Activated CD4-positive, alpha-beta T cell treated with anti-CD3 and anti-CD28 coated beads, Interleukin-2, amount 50 U/mL, for 4 hours (primary cell): ENCODE results near the gene ACSS3.

Experiments
- DNase-seq, 2 experiments: peaks; one replicate each; pipeline ENCODE4 v3.0.0-alpha.2; 2020

ACSS3 gene

GRCh38 chr12:81231574-81232368 lies 153.9 kb downstream of the ACSS3 start:
- no peak for DNase-seq

- DNase-seq: no peak
Observed at GRCh38 chr12:81245458-81245857, 167.6 kb downstream of the ACSS3 start.

- no peak for DNase-seq
Observed at GRCh38 chr12:81245907-81246570, 168.2 kb downstream of the ACSS3 start.

GRCh38 chr12:81249976-81250375 lies 172.1 kb downstream of the ACSS3 start:
- DNase-seq: no peak

GRCh38 chr12:81252228-81252627 lies 174.3 kb downstream of the ACSS3 start:
- DNase-seq: no peak

- DNase-seq: no peak
Observed at GRCh38 chr12:81253360-81253759, 175.5 kb downstream of the ACSS3 start.

- DNase-seq: no peak
Observed at GRCh38 chr12:81255456-81255855, 177.6 kb downstream of the ACSS3 start.

- DNase-seq: no peak
Observed at GRCh38 chr12:81255947-81256346, 178.1 kb downstream of the ACSS3 start.

GRCh38 chr12:81257947-81258551 lies 180.2 kb downstream of the ACSS3 start:
- no peak for DNase-seq

GRCh38 chr12:81259360-81259759 lies 181.5 kb downstream of the ACSS3 start:
- no peak for DNase-seq

- DNase-seq: no peak
Observed at GRCh38 chr12:81261508-81262207, 183.8 kb downstream of the ACSS3 start.

GRCh38 chr12:81263072-81263471 lies 185.2 kb downstream of the ACSS3 start:
- no peak for DNase-seq

GRCh38 chr12:81270385-81270784 lies 192.5 kb downstream of the ACSS3 start:
- no peak for DNase-seq

- DNase-seq: no peak
Observed at GRCh38 chr12:81274637-81275529, 197.0 kb downstream of the ACSS3 start.

GRCh38 chr12:81284137-81284536 lies 206.3 kb downstream of the ACSS3 start:
- DNase-seq: no peak

GRCh38 chr12:81288651-81289050 lies 210.8 kb downstream of the ACSS3 start:
- DNase-seq: no peak

- DNase-seq: no peak
Observed at GRCh38 chr12:81294325-81295190, 216.7 kb downstream of the ACSS3 start.

- DNase-seq: no peak
Observed at GRCh38 chr12:81295251-81295650, 217.4 kb downstream of the ACSS3 start.

- DNase-seq: no peak
Observed at GRCh38 chr12:81296556-81297305, 218.9 kb downstream of the ACSS3 start.

- no peak for DNase-seq
Observed at GRCh38 chr12:81297601-81298000, 219.7 kb downstream of the ACSS3 start.

- no peak for DNase-seq
Observed at GRCh38 chr12:81300454-81300853, 222.6 kb downstream of the ACSS3 start.
